Panc1 (cell line): ENCODE results near the gene DHRS13. TPM values are rescaled to one million over a fixed set of nuclear protein-coding genes. Genes with fewer than 3 reads are reported as not detected.

Experiments
- ATAC-seq: fragments of 200-7000 bp; cut with Tn5 transposase; 2 replicates; pipeline ENCODE4 v1.9.1; 2020; ENCODE audit warnings: mild to moderate bottlenecking, moderate library complexity
- BruUV-seq: library from RNA; stranded (reverse); fragments of 400-500 nt; replicated peaks from 2 replicates; lab custom pipeline; 2021; lab: Mats Ljungman, UMichigan
- CTCF ChIA-PET: fragments of 300-600 bp; sonication (Branson Sonifier 250); formaldehyde crosslinking; loops from one replicate; lab custom pipeline; 2022; ENCODE audit warnings: antibody characterized with exemption; lab: Charles Lee
- POLR2A ChIA-PET: fragments of 300-600 bp; sonication (Branson Sonifier 250); formaldehyde crosslinking; loops from one replicate; lab custom pipeline; 2022; ENCODE audit warnings: antibody characterized with exemption; lab: Charles Lee
- DNase-seq: peaks from one replicate; pipeline ENCODE4 v3.0.0-alpha.2; 2010; ENCODE audit warnings: low read depth, low spot score
- H3K27ac ChIP-seq: 2 replicates; pipeline ENCODE4 v1.5.1; 2011; ENCODE audit warnings: mild to moderate bottlenecking, low read length, inconsistent platforms
- H3K27me3 ChIP-seq: fragments of 200-500 bp; sonication (Bioruptor generic); 2 replicates; pipeline ENCODE4 v1.6.0; 2014; ENCODE audit warnings: low read length, inconsistent platforms; ENCODE audit not compliant: control insufficient read depth, insufficient read depth
- H3K36me3 ChIP-seq: fragments of 200-500 bp; sonication (Bioruptor generic); 2 replicates; pipeline ENCODE4 v1.5.1; 2014; ENCODE audit warnings: inconsistent platforms, mild to moderate bottlenecking, low read length, moderate library complexity; ENCODE audit not compliant: control insufficient read depth, insufficient read depth
- H3K4me1 ChIP-seq: 2 replicates; pipeline ENCODE4 v1.5.1; 2011; ENCODE audit warnings: inconsistent platforms, mild to moderate bottlenecking, low read length, moderate library complexity; ENCODE audit not compliant: control insufficient read depth, insufficient read depth
- H3K4me3 ChIP-seq, 2 experiments: 2 replicates each; pipeline ENCODE4 v1.5.1; 2011 to 2012; ENCODE audit warnings: low read depth in 2 of 2, low read length in 2 of 2, mild to moderate bottlenecking in 2 of 2, inconsistent platforms in 1 of 2, moderate library complexity in 1 of 2
- H3K9me3 ChIP-seq: fragments of 200-500 bp; sonication (Bioruptor generic); 2 replicates; pipeline ENCODE4 v1.5.1; 2014; ENCODE audit warnings: low read depth, mild to moderate bottlenecking, inconsistent platforms, low read length, moderate library complexity; ENCODE audit not compliant: control insufficient read depth, insufficient read depth
- CTCF ChIP-seq: fragments of 450-650 bp; IDR thresholded peaks from 2 replicates; pipeline ENCODE4 v1.5.1; 2017; ENCODE audit warnings: mild to moderate bottlenecking
- POLR2AphosphoS5 ChIP-seq: IDR thresholded peaks from 2 replicates; pipeline ENCODE4 v1.6.1; 2012; ENCODE audit warnings: mild to moderate bottlenecking, low read depth, low read length, moderate library complexity
- REST ChIP-seq, 2 experiments: IDR thresholded peaks; 2 replicates each; pipeline ENCODE4 v1.6.1; 2011 to 2012; ENCODE audit warnings: low read depth in 2 of 2, control low read depth in 1 of 2, low read length in 1 of 2, mild to moderate bottlenecking in 1 of 2, moderate library complexity in 1 of 2; ENCODE audit not compliant: insufficient read depth in 1 of 2
- SIN3A ChIP-seq: IDR thresholded peaks from 2 replicates; pipeline ENCODE4 v1.6.1; 2012; ENCODE audit warnings: low read depth, mild to moderate bottlenecking, low read length, moderate library complexity, borderline replicate concordance; ENCODE audit not compliant: insufficient read depth
- TCF7L2 ChIP-seq: IDR thresholded peaks from 2 replicates; pipeline ENCODE4 v1.6.1; 2011; ENCODE audit warnings: mild to moderate bottlenecking, low read depth, low read length, inconsistent platforms
- in situ Hi-C: cut with HindIII; loops from 2 replicates; pipeline ENCODE4 v1.10.0; 2016; ENCODE audit warnings: low sequenced_read_pairs, low pct_unique_long_range_greater_than_20kb
- intact Hi-C: fragments of 100-400 bp; cut with micrococcal nuclease; formaldehyde crosslinking; loops from one replicate; pipeline ENCODE4 v1.10.0; 2022; ENCODE audit not compliant: unreplicated experiment
- total RNA-seq: library from RNA; stranded (reverse); gene quantifications from one replicate; pipeline ENCODE4 v1.2.1, GENCODE V29; 2021; ENCODE audit not compliant: unreplicated experiment

The DHRS13 gene
- total RNA-seq, 1 experiment from 2014 or later, result 5.2 TPM

GRCh38 chr17:28875848-28876550 lies 26.9 kb downstream of the DHRS13 start:
- Histone ChIP-seq H3K9me3 (no peaks in the 10 kb centered on the region), H3K36me3 (no peaks in the 10 kb centered on the region), H3K27ac (no peak overlapping the region), H3K27me3 (no peaks in the 10 kb centered on the region), H3K4me3 (no peak overlapping the region), H3K4me1 (no peaks in the 10 kb centered on the region)
- POLR2A ChIA-PET, result no interaction called here
- no peak for DNase-seq
- in situ Hi-C loops, result loop anchor here (10.0 kb wide), 1 partner anchor 111 kb away; no protein-coding TSS in a partner anchor
- no peak for ATAC-seq
- no peak for TF ChIP-seq SIN3A
- TF ChIP-seq CTCF, result no peak
- TF ChIP-seq POLR2AphosphoS5, result no peak
- TF ChIP-seq TCF7L2, result no peak
- TF ChIP-seq REST (IDR thresholded peaks at IDR 0.05; ENCODE audit: insufficient read depth in 1 of 2, low read depth in 2 of 2, low read length in 1 of 2), result no peak
- intact Hi-C loops, result loop anchor here (10.0 kb wide), 1 partner anchor 111 kb away; no protein-coding TSS in a partner anchor
- no TSS peak for BruUV-seq
- CTCF ChIA-PET, result no interaction called here

- DNase-seq (no peak), ATAC-seq (no peak)
- ChIA-PET CTCF (no interaction called here), POLR2A (no interaction called here)
- Histone ChIP-seq H3K27ac (no peak overlapping the region), H3K9me3 (no peaks in the 10 kb centered on the region), H3K4me1 (no peaks in the 10 kb centered on the region), H3K4me3 (no peak overlapping the region), H3K36me3 (no peaks in the 10 kb centered on the region), H3K27me3 (no peaks in the 10 kb centered on the region)
- in situ Hi-C loops (loop anchor here (10.0 kb wide), 1 partner anchor 110 kb away; no protein-coding TSS in a partner anchor), intact Hi-C loops (loop anchor here (10.0 kb wide), 1 partner anchor 110 kb away; no protein-coding TSS in a partner anchor)
- BruUV-seq, result no TSS peak
- TF ChIP-seq REST (IDR thresholded peaks at IDR 0.05; ENCODE audit: insufficient read depth in 1 of 2, low read depth in 2 of 2, low read length in 1 of 2) (no peak), CTCF (no peak), TCF7L2 (no peak), POLR2AphosphoS5 (no peak), SIN3A (no peak)
These were observed 28.1 kb downstream of the DHRS13 start for GRCh38 chr17:28874750-28875149.
